Nephron (organoid): ENCODE results near the gene ANXA2R.
A peak's percentile ranks its signal among the peaks of the same experiment; 100 is the strongest.

Source experiments
- H3K27ac Mint-ChIP-seq, 3 experiments: 2 replicates each; pipeline ENCODE4 v1.8.0; 2020; ENCODE audit warnings: mixed read lengths in 3 of 3, mild to moderate bottlenecking in 2 of 3, moderate library complexity in 1 of 3
- H3K27me3 Mint-ChIP-seq: 2 replicates; pipeline ENCODE4 v1.8.0; 2021; ENCODE audit warnings: low read depth, mild to moderate bottlenecking, moderate library complexity, mixed read lengths
- H3K36me3 Mint-ChIP-seq: 2 replicates; pipeline ENCODE4 v1.8.0; 2020; ENCODE audit warnings: low read depth, mixed read lengths
- H3K4me1 Mint-ChIP-seq: 2 replicates; pipeline ENCODE4 v1.8.0; 2020; ENCODE audit warnings: mixed read lengths
- H3K4me3 Mint-ChIP-seq, 3 experiments: 2 replicates each; pipeline ENCODE4 v1.8.0; 2020; ENCODE audit warnings: mild to moderate bottlenecking in 3 of 3, mixed read lengths in 3 of 3, moderate library complexity in 2 of 3
- H3K9me3 Mint-ChIP-seq: 2 replicates; pipeline ENCODE4 v1.8.0; 2020; ENCODE audit warnings: mixed read lengths
- CTCF ChIP-seq, 3 experiments: fragments of 200-600 bp; sonication (generic); IDR thresholded peaks; one replicate each; pipeline ENCODE4 v1.5.0; 2021; ENCODE audit warnings: antibody characterized with exemption in 3 of 3; ENCODE audit not compliant: unreplicated experiment in 3 of 3

Gene ANXA2R

GRCh38 chr5:43006424-43007202 is 33.5 kb downstream of the ANXA2R start:
- Mint-ChIP-seq H3K27ac (peak overlapping the region; percentile 93 to 98 (median 97)), H3K4me1 (no peaks in the 10 kb centered on the region), H3K36me3 (no peaks in the 10 kb centered on the region), H3K27me3 (peaks cover 99% of the 10 kb centered on the region), H3K4me3 (peak overlapping the region; percentile 87 to 93 (median 90)), H3K9me3 (no peaks in the 10 kb centered on the region)
- no peak for TF ChIP-seq CTCF (IDR thresholded peaks at IDR 0.05; ENCODE audit: unreplicated experiment in 3 of 3)

DNA sequence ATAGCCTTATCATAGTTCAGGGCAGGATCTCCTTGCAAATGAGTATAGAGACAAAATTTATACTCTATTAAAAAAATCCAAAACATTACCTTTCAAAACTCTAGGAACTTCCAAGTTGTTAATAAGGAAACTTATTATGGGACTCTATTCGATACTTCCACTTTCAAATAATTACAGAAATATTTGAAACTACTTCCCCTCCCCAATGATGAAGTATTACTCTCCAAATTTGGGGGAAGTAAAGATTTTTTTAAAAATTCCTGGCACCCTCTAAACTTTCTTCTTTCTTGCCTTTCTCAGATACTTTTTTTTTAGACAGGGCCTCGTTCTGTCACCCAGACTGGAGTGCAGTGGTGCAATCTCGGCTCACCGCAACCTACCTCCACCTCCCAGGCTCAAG is 35.1 kb downstream of the ANXA2R start:
- Mint-ChIP-seq H3K9me3 (no peaks in the 10 kb centered on the region), H3K27me3 (peaks cover 99% of the 10 kb centered on the region), H3K4me1 (peaks cover 4% of the 10 kb centered on the region), H3K27ac (no peak overlapping the region), H3K36me3 (no peaks in the 10 kb centered on the region), H3K4me3 (peak overlapping the region in 1 of 3 experiments; percentile 60)
- TF ChIP-seq CTCF (IDR thresholded peaks at IDR 0.05; ENCODE audit: unreplicated experiment in 3 of 3) = no peak

- Mint-ChIP-seq H3K36me3 (no peaks in the 10 kb centered on the region), H3K4me3 (no peak overlapping the region), H3K27me3 (peaks cover 100% of the 10 kb centered on the region), H3K27ac (no peak overlapping the region), H3K4me1 (peaks cover 7% of the 10 kb centered on the region), H3K9me3 (no peaks in the 10 kb centered on the region)
- TF ChIP-seq CTCF (IDR thresholded peaks at IDR 0.05; ENCODE audit: unreplicated experiment in 3 of 3) = no peak
Observed at GRCh38 chr5:43001748-43002147, 38.4 kb downstream of the ANXA2R start.

DNA sequence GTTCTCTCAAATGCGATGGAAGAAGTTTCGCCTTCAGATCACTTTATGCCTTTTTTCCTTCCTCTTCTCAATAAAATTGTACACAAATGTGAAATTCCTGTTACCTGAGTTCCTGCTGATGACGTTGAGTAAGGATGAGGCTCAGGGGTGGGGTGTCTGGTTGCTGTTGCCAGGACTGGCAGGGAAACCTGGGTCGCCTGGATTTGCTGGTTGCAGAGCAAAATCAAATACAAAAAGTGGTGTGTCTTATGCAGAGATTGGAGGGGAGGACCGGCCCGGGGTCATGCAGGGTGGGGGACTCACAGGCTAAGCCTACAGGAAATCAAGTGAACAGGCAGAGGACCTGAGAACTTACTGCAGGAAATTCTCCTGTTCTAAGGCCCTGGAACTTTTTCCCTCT is 39.2 kb downstream of the ANXA2R start:
- Mint-ChIP-seq H3K4me1 (peaks cover 7% of the 10 kb centered on the region), H3K27ac (no peak overlapping the region), H3K36me3 (no peaks in the 10 kb centered on the region), H3K4me3 (peak overlapping the region in 2 of 3 experiments; percentile 17 to 65), H3K27me3 (peaks cover 100% of the 10 kb centered on the region), H3K9me3 (no peaks in the 10 kb centered on the region)
- no peak for TF ChIP-seq CTCF (IDR thresholded peaks at IDR 0.05; ENCODE audit: unreplicated experiment in 3 of 3)

- peak overlapping the region; percentile 17 to 65 (median 32) for H3K4me3 Mint-ChIP-seq
- no peak overlapping the region for H3K27ac Mint-ChIP-seq
- no peak for TF ChIP-seq CTCF (IDR thresholded peaks at IDR 0.05; ENCODE audit: unreplicated experiment in 3 of 3)
- H3K9me3 Mint-ChIP-seq = no peaks in the 10 kb centered on the region
- peaks cover 100% of the 10 kb centered on the region for H3K27me3 Mint-ChIP-seq
- H3K4me1 Mint-ChIP-seq = peaks cover 7% of the 10 kb centered on the region
- H3K36me3 Mint-ChIP-seq = no peaks in the 10 kb centered on the region
Observed at GRCh38 chr5:43000111-43000840, 39.8 kb downstream of the ANXA2R start.
